NCI-H1092 (cell line): ENCODE data around the gene PPP3R1.

ENCODE experiments used
- DNase-seq: peaks from one replicate; lab custom pipeline; 2025; lab: John Stamatoyannopoulos, UW

Gene PPP3R1

DNA sequence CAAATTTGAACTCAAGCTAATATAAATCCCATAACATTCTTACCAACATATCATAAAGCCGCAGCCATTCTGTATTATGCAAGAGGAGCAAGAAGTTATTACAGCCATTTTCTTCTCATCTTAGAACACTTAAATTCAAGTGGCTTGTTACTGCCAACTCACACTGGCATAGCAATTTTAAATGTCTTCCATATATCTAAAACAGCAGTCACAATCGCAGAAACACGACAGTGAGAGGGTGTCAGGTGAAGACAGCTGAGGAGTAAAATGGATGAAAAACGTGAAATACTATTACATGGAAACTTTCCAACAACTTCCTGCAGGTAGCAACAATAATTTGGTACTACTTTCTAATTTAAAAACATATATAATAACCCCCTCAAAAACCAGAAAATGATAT lies 17.9 kb downstream of the PPP3R1 start:
- no peak for DNase-seq

DNA sequence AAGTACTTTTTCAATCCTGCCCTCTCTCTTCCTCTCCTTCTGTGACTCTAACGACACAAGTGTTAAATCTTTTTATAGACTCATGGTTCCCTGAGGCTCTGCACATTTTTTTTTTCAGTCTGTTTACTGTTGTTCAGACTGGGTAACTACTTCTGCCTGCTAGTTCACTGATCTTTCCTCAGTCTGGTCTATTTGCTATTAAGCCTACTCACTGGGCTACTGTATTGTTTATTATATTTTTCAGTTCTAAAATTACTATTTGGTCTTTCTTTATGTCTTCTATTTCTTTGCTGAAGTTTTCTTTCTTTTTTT lies 21.3 kb downstream of the PPP3R1 start:
- DNase-seq: no peak

DNA sequence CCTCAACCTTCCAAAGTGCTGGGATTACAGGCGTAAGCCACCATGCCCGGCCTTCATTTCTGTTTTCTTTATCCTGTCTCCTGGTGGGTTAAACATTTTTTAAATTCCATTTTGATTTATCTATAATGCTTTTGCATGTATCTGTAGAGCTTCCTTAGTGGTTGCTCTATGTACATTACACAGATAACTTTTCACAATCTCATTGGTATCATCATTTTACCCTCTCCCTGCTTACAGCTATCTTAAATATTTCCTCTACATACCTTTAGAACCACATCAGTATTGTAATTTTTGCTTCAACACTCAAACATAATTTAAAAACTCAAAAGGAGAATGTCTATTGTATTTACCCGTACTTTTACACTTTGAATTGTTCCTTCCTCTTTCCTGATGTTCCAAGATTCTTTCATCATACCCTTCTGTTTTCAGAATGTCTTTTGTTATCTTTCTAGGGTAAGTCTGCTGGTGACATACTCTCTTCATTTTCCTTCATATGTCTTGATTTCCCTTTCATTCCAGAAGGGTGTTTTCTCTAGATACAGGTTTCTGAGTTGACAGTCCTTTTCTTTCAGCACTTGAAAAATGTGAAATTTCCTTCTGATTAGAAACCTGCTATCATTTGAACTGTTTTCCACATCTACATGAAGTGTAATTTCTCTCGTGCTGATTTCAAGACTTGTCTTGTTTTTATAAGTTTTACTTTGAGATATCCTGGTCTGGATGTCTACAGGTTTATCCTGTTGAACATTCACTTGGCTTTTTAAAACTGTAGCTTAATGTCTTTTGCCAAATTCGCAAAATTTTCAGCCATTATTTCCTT lies 21.9 kb downstream of the PPP3R1 start:
- no peak for DNase-seq

DNA sequence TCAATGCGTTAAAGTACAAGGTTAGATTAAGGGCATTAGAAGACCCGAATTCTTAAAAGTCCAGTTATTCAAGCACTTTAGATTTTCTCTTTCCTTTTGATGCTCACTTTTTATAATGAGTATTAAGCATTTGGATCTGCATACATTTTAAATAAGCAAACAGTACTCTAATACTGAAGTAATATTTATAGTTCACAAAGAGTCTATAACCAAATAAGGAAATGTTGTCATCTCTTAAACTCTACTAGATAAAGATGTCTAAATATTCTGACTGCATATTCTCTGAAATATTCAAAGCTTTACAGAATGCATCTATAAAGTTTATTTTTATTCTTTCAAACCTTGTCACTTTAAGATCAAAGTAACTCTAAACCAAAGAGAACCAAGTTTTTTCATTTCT lies 25.5 kb downstream of the PPP3R1 start:
- no peak for DNase-seq

DNA sequence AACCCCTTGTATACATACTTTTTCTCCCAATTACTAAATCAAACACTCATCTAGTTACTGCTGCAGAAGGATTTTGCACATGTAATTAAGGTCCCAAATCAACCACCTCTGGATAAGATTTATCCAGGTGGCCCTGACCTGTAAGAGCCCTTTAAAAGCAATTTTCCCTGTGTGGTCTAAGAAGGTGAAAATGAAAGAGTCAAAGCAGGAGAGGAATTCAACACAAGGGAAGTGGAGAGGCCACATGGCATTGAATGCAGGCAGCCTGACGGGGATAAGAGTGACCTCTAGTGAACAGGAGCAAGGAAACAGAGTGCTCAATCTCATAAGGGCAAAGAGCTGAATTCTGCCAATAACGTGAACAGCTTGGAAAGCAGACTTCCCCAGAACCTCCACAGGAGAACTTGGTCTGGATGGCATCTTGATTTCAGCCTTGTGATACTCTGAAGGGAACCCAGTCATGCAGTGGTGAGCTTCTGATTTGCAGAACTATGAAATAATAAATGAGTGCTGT lies 27.2 kb downstream of the PPP3R1 start:
- no peak for DNase-seq

DNA sequence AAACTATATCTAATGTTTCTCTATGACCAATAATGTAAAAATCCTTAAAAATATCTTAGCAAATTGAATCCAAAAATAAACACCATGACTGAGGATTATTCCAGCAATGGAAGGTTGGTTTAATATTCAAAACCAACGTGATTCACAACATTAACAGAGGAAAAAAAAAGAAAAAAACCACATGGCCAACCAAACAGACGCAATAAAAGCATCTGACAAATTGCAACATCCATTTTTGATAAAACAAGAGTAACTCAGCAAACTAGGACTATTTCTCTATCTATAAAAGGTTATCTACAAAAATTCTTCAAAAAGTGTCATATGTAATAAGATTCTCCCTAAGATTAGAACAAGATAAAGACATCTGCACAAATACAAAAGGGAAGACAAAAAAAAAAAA lies 28.9 kb downstream of the PPP3R1 start:
- no peak for DNase-seq

DNA sequence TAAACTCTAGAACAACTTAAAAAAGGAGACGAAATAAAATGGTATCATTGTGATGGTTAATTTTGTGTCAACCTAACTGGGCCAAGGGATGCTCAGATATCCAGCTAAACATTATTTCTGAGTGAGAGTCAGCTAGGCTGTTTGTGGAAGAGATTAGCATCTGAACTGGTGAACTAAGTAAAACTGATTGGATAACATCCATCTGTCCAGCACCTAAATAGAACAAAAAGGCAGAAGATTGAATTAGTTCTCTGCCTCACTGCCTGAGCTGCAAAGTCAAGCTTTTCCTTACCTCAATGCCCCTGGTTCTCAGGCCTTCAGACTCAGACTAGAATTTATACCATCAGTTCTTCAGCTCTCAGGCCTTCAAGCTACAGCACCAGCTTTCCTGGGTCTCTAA lies 30.0 kb downstream of the PPP3R1 start:
- DNase-seq: no peak

DNA sequence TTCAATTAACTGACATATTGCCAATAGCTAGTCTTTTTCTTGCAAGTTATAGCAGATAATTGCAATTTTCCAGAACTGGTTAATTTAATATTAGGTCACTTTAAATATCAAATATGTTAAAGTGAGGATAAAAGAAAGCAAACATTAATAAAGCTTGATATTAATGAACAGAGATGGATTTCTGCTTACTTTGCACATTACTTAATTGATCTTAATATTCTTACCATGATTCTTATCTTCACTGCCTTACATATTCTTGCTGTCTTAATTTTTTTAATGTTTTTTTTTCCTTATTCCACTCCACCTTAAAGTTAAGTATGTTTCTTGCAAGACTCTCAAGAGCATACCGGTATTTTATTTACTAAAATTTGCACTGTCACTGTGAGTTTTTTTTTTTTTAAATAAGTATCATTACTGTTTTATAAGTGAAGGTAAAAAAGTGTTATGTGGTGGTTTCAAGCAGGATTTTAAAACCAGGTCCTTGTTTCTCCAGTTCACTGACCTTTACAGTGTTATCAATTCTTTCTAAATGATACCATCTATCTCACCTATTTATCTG lies 33.9 kb downstream of the PPP3R1 start:
- no peak for DNase-seq

DNA sequence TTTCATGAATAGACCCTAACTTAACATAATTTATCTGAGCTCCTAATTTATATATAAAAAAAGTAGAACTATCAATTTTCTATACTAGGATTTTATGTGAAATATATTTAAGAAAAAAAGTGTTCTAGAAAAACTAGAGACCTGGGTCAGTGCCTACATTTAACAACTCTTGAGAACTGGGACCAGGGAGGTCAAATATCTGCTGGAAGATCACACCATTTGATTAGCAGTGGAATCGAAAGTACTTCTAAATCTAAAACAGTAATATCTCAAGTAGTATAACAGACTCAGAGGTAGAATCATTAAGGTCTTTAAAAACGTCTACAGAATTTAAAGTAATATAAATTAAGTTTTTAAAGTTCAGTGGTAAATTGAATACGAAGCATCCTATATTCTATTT lies 34.6 kb downstream of the PPP3R1 start:
- DNase-seq: no peak

DNA sequence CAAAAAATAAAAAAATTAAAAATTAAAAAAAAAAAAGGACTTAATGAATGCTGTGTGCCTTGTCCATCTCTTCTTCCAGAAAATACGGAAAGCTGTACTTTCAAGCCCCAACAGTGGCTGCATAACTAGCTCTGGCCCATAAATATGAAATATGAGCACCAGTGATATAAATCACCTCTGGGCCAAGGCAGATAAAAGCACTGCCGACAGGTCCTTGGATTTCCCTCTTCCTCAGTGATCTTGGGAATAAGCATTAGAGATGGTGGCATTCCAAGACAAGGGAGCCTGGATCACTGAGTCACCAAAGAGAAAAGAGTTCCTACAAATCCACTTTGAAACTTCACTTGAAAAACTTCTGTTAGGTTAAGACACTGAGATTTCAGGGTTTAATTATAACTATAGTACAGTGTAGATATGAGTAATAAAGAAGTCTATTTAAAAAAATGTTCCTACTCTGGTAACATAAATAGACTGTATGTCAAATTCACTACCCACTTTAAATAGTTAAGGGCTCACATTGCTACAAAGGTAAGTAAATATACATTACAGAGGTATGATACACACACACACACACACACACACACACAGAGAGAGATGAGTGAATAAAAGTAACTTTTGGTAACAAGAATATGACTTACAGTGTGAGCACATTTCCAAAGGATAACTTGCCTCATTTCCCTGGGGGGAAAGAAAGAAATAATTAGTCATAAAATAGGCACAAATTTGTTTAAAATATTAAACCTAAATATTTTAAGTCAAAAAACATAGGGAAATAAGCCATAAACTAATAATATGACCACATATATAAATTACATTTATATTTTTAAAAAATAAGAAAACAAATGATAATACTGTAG lies 35.6 kb downstream of the PPP3R1 start:
- no peak for DNase-seq

DNA sequence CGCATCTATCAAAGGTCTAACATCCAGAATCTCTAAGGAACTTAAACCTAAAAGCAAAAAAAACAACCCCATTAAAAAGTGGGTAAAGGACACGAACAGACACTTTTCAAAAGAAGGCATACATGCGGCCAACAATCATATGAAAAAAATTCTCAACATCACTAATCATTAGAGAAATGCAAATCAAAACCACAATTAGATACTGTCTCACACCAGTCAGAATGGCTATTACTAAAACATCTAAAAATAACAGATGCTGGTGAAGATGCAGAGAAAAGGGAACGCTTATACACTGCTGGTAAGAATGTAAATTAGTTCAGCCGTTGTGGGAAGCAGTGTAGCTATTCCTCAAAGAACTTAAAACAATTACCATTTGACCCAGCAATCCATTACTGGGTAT lies 38.0 kb downstream of the PPP3R1 start:
- no peak for DNase-seq

DNA sequence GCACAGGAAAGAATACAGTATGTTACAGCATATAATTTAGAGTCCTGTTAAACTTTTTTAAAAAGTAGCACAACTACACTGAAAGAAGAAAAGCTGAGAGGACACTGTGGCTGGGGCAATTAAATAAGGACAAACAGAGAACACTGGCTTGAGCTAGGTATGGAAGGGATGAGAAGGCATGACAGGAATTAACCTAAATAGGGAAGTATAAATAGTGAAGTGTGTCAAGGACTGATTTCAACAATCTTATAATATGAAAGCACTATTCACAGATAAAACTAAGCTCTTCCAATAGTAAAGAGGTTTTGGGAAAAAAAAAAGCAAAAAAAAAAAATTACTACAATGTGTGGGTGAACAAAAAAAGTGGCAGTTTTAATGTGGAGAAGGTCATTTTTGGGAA lies 45.5 kb downstream of the PPP3R1 start:
- no peak for DNase-seq

DNA sequence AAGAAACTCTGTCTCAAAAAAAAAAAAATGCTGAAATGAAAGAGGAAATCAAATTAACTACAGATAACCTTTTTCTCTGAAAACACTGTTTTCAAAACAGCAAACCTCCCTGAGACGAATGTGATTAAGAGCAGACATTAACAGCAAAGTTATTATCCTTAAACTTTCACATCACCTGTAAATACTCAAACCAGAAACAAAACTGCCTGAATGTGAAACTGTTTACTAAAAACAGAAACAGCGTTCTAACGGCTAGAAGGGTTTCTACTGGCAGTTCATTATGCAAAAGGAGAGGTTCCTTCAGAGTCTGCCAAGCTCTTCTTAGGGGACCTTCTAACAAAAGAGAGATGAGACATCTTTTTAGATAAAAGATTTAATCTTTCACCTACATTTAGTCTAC lies 48.7 kb downstream of the PPP3R1 start:
- no peak for DNase-seq

DNA sequence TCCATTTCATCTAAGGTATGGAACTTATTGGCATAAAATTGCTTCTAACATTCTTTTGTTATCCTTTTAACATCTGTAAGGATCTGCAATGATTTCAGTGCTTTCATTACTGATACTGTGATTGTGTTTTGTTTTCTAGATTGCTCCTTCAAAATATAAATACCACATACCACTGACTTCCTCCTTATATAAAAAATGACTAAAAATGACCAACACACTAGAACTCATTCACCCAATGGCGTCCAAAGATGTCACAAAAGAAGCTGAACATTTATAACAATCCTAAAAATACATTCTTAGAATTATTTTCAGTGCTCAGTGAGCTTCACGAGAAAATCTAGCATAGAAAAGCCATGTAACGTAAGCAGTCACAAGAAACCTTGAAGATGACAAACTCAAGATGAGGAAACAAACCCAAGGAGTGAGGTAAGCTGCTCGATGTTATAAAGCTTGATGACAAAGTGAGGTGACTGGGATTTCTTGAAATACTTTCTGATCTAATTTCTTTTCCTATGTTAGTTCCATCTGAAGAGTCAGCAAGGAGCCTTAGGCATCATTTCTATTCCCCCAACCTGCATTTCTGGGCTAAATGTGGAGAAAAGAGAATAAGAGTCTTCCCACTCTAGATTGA lies 52.1 kb downstream of the PPP3R1 start:
- no peak for DNase-seq

DNA sequence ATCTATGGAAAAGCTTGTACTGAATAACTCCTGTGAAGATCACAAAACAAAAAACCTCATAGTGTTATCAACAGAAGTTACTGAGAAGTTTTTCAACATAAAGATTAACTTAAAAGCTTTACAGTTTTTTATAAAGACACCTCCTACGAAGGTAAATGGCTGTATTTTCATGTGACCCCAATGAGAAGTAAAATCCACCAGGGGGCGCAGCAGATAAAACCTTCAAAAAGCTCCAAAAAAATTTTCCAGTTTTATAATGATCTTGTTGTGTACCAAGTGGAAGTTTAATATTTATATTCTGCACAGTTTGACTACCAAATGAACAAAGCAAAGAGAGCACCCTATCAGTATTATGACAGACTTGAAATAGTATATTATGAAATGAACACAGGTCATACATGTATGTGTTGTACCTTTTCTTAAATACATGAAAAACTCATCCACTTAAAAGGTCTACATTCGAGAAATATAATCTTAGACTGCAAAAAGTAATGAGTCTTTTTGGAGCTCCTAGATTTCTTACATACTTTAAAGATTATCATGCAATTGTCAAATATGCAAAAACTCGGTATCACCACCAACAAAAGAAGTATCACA lies 56.1 kb downstream of the PPP3R1 start:
- DNase-seq: no peak

DNA sequence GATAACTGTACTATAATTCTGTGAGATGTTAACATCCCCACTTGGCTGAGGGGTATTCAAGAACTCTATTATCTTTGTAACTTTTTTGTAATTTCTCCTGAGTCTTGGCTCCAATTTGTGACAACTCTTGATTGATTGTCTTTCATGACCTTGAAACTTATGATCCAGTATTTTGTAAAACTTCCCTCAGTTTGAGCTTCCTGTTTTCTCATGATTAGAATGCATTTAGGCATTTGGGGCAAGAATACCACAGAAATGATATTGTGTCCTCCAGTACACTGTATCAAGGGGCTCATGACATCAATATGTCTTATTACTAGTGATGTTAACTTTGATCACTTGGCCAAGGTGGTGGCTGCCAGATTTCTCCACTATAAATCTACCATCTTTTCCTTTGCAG lies 57.2 kb downstream of the PPP3R1 start:
- no peak for DNase-seq

DNA sequence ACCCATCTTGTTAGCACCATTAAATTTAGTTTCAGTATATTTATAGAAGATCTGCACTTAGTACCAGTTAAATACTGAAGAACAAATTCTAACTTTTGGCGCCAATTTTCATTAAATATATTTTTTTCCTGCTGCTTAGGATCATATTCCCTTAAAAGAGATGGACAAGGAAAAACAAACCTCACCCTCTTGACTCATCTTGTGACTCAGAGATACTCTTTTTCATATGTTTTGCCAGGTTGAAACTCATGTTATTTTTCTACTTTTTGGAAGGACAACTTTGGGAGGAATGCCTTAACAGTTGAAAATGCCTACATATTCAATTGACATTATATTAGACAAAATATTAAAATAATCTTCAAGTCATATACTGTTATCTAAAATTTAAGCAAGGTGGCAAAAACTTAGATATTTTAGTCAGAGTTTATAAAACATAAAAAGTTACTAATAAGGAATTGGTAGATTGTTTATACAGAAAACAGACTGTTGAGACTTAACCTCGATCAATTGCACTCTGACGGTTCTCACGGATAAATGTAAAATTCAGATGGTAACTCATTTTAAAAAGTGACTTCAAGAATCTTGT lies 58.5 kb downstream of the PPP3R1 start:
- DNase-seq: no peak

DNA sequence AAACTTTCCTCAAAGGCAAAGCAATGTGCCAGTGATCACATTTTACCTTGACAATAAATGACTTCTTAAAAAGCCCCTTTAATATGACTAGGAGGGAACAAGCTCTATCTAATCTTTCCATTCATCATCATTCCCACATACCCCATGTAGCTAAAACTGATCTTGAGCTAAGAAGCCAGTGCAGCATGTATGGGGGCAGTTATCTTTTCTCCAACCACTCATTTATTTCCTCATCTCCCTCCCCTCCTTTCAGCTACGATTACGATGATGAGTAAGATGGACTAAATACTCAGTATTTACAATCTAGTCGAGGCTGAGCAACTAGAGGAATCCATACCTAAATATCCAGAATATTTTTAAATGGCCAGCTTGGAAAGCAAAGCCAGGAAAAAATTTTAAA lies 59.2 kb downstream of the PPP3R1 start:
- no peak for DNase-seq

DNA sequence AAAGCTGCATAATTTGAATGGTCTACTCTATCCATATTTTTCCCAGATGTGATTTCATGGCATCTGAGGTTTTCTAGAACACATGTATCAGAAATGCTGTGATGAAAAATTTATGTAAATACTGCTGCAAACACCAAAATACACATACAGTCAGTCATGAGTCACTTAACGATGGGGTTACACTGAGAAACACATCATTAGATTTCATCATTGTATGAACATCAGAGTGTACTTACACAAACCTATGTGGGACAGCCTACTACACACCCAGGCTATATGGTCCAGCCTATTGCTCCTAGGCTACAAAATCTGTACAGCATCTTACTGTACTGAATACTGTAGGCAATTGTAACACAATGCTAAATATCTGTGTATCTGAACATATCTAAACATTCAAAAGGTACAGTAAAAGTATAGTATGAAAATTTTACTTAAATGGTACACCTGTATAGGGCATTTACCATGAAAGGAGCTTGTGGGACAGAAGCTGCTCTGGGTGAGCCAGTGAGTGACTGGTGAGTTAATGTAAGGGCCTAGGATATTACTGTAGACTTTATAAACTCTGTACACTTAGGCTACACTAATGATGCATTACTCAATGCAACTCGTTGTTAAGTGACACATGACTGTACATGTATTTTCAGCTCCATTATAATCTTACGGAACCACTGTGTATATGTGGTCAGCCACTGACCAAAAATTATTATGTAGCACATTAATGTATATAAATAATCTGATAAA lies 61.2 kb downstream of the PPP3R1 start:
- DNase-seq: no peak

DNA sequence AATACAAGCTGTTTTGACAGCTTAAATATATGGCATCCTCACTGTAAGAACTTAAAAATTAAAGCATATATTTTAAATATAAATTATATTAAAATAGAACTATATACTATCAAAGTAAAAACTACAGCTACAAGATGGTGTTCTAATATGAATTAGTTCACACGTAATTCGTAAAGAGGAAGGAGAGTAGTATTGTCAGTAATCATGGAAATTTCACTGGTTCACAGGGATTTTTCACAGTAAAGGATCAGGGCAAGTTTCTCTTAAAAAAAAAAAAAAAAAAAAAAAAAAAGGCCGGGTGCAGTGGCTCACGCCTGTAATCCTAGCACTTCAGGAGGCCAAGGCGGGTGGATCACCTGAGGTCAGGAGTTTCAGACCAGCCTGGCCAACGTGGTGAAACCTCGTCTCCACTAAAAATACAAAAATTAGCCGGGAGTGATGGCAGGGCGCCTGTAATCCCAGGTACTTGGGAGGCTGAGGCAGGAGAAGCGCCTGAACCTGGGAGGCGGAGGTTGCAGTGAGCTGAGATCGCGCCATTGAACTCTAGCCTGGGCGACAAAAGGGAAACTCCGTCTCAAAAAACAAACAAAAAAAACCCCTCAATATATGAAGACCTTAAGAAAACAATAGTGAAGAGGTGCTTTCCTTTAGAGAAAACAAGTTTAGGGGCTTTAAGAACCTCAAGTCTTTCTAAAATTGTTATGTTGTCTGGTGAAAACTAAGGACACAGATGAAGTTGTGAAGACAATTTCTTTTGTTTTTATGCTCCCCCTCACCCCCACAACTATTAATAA lies 62.1 kb downstream of the PPP3R1 start:
- DNase-seq: no peak
